AG08396 (cell line): ENCODE measurements around the gene GLG1.
"Not testable (repeated sequence)": the region's sequence is repeated elsewhere in the genome, so short reads cannot be mapped to it uniquely, and the experiment has no call there.

ENCODE experiments used
- DNase-seq: peaks from one replicate; pipeline ENCODE4 v3.0.0; 2012; ENCODE audit warnings: low spot score, mixed read lengths

The GLG1 gene

GRCh38 chr16:74537746-74538145, 69.2 kb downstream of the GLG1 start:
- not testable (repeated sequence) for DNase-seq

- DNase-seq: not testable (repeated sequence)
Observed at GRCh38 chr16:74534650-74535049, 72.3 kb downstream of the GLG1 start.

GRCh38 chr16:74524926-74525325, 82.0 kb downstream of the GLG1 start:
- DNase-seq: no peak

- no peak for DNase-seq
Observed at GRCh38 chr16:74524117-74524516, 82.8 kb downstream of the GLG1 start.

- not testable (repeated sequence) for DNase-seq
Observed at GRCh38 chr16:74523706-74524105, 83.2 kb downstream of the GLG1 start.

- no peak for DNase-seq
Observed at GRCh38 chr16:74522160-74522559, 84.8 kb downstream of the GLG1 start.

- peak; percentile 16 for DNase-seq
Observed at GRCh38 chr16:74521691-74522090, 85.2 kb downstream of the GLG1 start.

GRCh38 chr16:74518934-74519333, 88.0 kb downstream of the GLG1 start:
- not testable (repeated sequence) for DNase-seq

- no peak for DNase-seq
Observed at GRCh38 chr16:74511961-74512360, 95.0 kb downstream of the GLG1 start.

- no peak for DNase-seq
Observed at GRCh38 chr16:74505011-74505410, 101.9 kb downstream of the GLG1 start.

GRCh38 chr16:74503412-74503811, 103.5 kb downstream of the GLG1 start:
- no peak for DNase-seq

GRCh38 chr16:74501484-74502478, 105.1 kb downstream of the GLG1 start:
- no peak for DNase-seq

- DNase-seq: no peak
Observed at GRCh38 chr16:74500907-74501306, 106.0 kb downstream of the GLG1 start.

GRCh38 chr16:74499114-74499513, 107.8 kb downstream of the GLG1 start:
- no peak for DNase-seq

- no peak for DNase-seq
Observed at GRCh38 chr16:74497761-74498160, 109.2 kb downstream of the GLG1 start.

GRCh38 chr16:74496054-74496453, 110.9 kb downstream of the GLG1 start:
- DNase-seq: no peak

- DNase-seq: no peak
Observed at GRCh38 chr16:74492976-74493375, 113.9 kb downstream of the GLG1 start.

GRCh38 chr16:74487634-74488495, 119.0 kb downstream of the GLG1 start:
- DNase-seq: no peak

GRCh38 chr16:74485916-74486315, 121.0 kb downstream of the GLG1 start:
- DNase-seq: no peak

- peak; percentile 52 for DNase-seq
Observed at GRCh38 chr16:74480150-74481029, 126.5 kb downstream of the GLG1 start.

- no peak for DNase-seq
Observed at GRCh38 chr16:74477226-74477625, 129.7 kb downstream of the GLG1 start.

GRCh38 chr16:74474416-74474815, 132.5 kb downstream of the GLG1 start:
- no peak for DNase-seq
